ENCODE results near the gene PHACTR1.

DNA sequence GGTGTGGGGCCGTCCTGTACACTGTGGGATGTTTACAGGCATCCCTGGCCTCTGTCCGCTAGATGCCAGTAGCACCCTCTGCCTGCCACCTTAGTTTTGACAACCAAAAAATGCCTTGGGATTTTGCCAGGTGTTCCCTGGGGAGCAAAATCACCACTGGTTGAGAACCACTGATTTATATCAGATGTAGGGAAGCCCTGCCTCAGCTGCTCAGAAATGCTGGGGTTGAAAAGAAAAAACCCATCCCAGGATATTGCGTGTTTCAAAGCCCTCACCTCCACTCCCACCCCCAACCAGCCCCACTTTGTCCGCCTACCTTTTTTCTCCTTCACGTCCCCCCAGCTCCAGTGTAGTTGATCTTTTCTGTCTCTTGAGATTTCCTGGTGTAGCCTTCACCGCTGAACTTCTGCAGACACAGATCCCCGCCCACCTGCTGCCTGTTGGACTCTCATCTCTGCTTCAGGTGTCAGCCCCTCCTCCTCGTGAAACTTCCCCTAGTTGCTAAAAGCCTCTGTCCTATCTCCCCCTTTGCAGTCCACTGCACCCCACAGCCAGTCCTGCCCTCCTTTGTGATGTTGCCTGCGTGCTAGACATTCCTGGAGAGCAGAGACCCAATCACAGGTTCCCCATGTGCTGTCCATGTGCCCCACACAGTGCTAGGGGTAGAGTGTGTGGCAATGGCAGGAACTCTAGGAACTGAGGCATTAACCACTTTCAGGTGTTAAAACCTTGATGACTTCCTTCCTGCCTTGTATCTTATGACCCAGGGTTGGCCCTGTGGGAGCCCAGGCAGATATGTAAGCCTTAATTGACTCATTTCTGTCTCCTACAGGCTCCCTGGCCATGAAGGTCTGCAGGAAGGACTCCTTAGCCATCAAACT lies 512.9 kb downstream of the PHACTR1 start:
- TF ChIP-seq, protein P1, sequence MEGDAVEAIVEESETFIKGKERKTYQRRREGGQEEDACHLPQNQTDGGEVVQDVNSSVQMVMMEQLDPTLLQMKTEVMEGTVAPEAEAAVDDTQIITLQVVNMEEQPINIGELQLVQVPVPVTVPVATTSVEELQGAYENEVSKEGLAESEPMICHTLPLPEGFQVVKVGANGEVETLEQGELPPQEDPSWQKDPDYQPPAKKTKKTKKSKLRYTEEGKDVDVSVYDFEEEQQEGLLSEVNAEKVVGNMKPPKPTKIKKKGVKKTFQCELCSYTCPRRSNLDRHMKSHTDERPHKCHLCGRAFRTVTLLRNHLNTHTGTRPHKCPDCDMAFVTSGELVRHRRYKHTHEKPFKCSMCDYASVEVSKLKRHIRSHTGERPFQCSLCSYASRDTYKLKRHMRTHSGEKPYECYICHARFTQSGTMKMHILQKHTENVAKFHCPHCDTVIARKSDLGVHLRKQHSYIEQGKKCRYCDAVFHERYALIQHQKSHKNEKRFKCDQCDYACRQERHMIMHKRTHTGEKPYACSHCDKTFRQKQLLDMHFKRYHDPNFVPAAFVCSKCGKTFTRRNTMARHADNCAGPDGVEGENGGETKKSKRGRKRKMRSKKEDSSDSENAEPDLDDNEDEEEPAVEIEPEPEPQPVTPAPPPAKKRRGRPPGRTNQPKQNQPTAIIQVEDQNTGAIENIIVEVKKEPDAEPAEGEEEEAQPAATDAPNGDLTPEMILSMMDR (IDR thresholded peaks at IDR 0.05; ENCODE audit: insufficient read depth, low read depth, low read length), result no peak
- TF ChIP-seq EZH2 (IDR thresholded peaks at IDR 0.05; ENCODE audit: insufficient read depth, low read length), result no peak

Data from astrocyte (in vitro differentiated cells and primary cell).